Measurements from ENCODE around the gene GAL.

The GAL gene

DNA sequence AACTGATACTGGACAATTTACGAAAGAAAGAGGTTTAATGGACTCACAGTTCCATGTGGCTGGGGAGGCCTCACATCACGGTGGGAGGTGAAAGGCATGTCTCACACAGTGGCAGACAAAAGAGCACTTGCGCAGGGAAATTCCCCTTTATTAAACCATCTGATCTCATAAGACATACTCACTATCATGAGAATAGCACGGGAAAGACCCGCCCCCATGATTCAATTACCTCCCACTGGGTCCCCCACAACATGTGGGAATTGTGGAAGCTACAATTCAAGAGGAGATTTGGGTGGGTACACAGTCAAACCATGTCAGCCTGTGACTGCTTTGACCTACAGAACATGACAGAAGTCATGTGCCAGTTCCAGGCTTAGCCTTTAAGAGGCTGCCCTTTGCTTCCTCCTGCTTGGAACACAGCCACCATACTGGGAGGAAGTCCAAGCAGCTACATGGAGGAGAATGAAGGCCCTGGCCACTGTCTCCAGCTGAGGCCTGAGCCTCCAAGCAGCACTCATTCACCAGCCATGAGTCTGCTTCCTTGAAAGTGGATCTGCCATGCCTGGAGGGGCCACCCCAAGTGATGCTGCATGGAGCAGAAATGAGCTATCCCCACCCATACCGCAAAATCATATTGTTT lies 10.9 kb upstream of the GAL start:
- Histone ChIP-seq H3K9me3 (ENCODE audit: insufficient read depth, low read depth, low read length) (no peaks in the 10 kb centered on the region), H3K4me2 (ENCODE audit: low read depth, low read length, poor library complexity, severe bottlenecking) (no peak overlapping the region), H4K20me1 (ENCODE audit: insufficient read depth, low read length, poor library complexity, severe bottlenecking) (no peaks in the 10 kb centered on the region), H3K9me2 (replicated peaks; ENCODE audit: low read depth, low read length) (no peaks in the 10 kb centered on the region), H2AFZ (ENCODE audit: low read length) (no peak overlapping the region), H3K9ac (ENCODE audit: low read depth, low read length, poor library complexity, severe bottlenecking) (no peak overlapping the region), H3K79me2 (ENCODE audit: insufficient read depth, low read length) (no peaks in the 10 kb centered on the region), H3K36me3 (ENCODE audit: insufficient read depth, low read length) (no peaks in the 10 kb centered on the region), H3K4me3 (ENCODE audit: low read length, poor library complexity, severe bottlenecking) (no peak overlapping the region), H3F3A (ENCODE audit: low read depth) (no peaks in the 10 kb centered on the region), H3K4me1 (ENCODE audit: insufficient read depth, low read length, poor library complexity, severe bottlenecking) (no peaks in the 10 kb centered on the region), H3K27me3 (ENCODE audit: insufficient read depth, low read length, poor library complexity, severe bottlenecking) (no peaks in the 10 kb centered on the region)
- no peak for TF ChIP-seq CTCF (conservative IDR thresholded peaks at IDR 0.05; ENCODE audit: low read length)
- no peak for TF ChIP-seq EZH2phosphoT487 (IDR thresholded peaks at IDR 0.05; ENCODE audit: borderline replicate concordance)

- Histone ChIP-seq H4K20me1 (ENCODE audit: insufficient read depth, low read length, poor library complexity, severe bottlenecking) (no peaks in the 10 kb centered on the region), H3K9me2 (replicated peaks; ENCODE audit: low read depth, low read length) (no peaks in the 10 kb centered on the region), H3K79me2 (ENCODE audit: insufficient read depth, low read length) (no peaks in the 10 kb centered on the region), H3K9ac (ENCODE audit: low read depth, low read length, poor library complexity, severe bottlenecking) (no peak overlapping the region), H2AFZ (ENCODE audit: low read length) (no peak overlapping the region), H3K4me1 (ENCODE audit: insufficient read depth, low read length, poor library complexity, severe bottlenecking) (no peaks in the 10 kb centered on the region), H3F3A (ENCODE audit: low read depth) (no peaks in the 10 kb centered on the region), H3K27me3 (ENCODE audit: insufficient read depth, low read length, poor library complexity, severe bottlenecking) (no peaks in the 10 kb centered on the region), H3K36me3 (ENCODE audit: insufficient read depth, low read length) (no peaks in the 10 kb centered on the region), H3K4me3 (ENCODE audit: low read length, poor library complexity, severe bottlenecking) (no peak overlapping the region), H3K4me2 (ENCODE audit: low read depth, low read length, poor library complexity, severe bottlenecking) (no peak overlapping the region), H3K9me3 (ENCODE audit: insufficient read depth, low read depth, low read length) (no peaks in the 10 kb centered on the region)
- TF ChIP-seq CTCF (conservative IDR thresholded peaks at IDR 0.05; ENCODE audit: low read length): no peak
- no peak for TF ChIP-seq EZH2phosphoT487 (IDR thresholded peaks at IDR 0.05; ENCODE audit: borderline replicate concordance)
Observed at GRCh38 chr11:68673991-68674390, 10.4 kb upstream of the GAL start.

GRCh38 chr11:68674461-68674860 lies 9.9 kb upstream of the GAL start:
- Histone ChIP-seq H4K20me1 (ENCODE audit: insufficient read depth, low read length, poor library complexity, severe bottlenecking) (no peaks in the 10 kb centered on the region), H3K9me2 (replicated peaks; ENCODE audit: low read depth, low read length) (no peaks in the 10 kb centered on the region), H3K4me2 (ENCODE audit: low read depth, low read length, poor library complexity, severe bottlenecking) (no peak overlapping the region), H3K4me3 (ENCODE audit: low read length, poor library complexity, severe bottlenecking) (no peak overlapping the region), H3K9ac (ENCODE audit: low read depth, low read length, poor library complexity, severe bottlenecking) (no peak overlapping the region), H3K79me2 (ENCODE audit: insufficient read depth, low read length) (no peaks in the 10 kb centered on the region), H3K27me3 (ENCODE audit: insufficient read depth, low read length, poor library complexity, severe bottlenecking) (no peaks in the 10 kb centered on the region), H2AFZ (ENCODE audit: low read length) (no peak overlapping the region), H3K36me3 (ENCODE audit: insufficient read depth, low read length) (no peaks in the 10 kb centered on the region), H3K9me3 (ENCODE audit: insufficient read depth, low read depth, low read length) (no peaks in the 10 kb centered on the region), H3F3A (ENCODE audit: low read depth) (no peaks in the 10 kb centered on the region), H3K4me1 (ENCODE audit: insufficient read depth, low read length, poor library complexity, severe bottlenecking) (no peaks in the 10 kb centered on the region)
- TF ChIP-seq CTCF (conservative IDR thresholded peaks at IDR 0.05; ENCODE audit: low read length) (no peak), EZH2phosphoT487 (IDR thresholded peaks at IDR 0.05; ENCODE audit: borderline replicate concordance) (no peak)
